Uterus (tissue), 4 donors: ENCODE results near the gene ARMS2. TPM values are rescaled to one million over a fixed set of nuclear protein-coding genes. Genes with fewer than 3 reads are reported as not detected.
A peak's percentile ranks its signal among the peaks of the same experiment; 100 is the strongest.

Experiments used
- DNase-seq, 2 donors: peaks; one replicate each; pipeline ENCODE4 v3.0.0-alpha.2; 2019 to 2020
- H3K27ac ChIP-seq, 2 donors: fragments of 200-600 bp; sonication (generic); 1 replicate in 1 of 2; 2 replicates in 1 of 2; pipeline ENCODE4 v1.5.1; 2016 to 2018
- H3K27me3 ChIP-seq, 2 donors: fragments of 200-600 bp; sonication (generic); one replicate each; pipeline ENCODE4 v1.5.1; 2018 to 2019; ENCODE audit warnings: control low read depth in 1 of 2
- H3K36me3 ChIP-seq, 2 donors: fragments of 200-600 bp; sonication (generic); one replicate each; pipeline ENCODE4 v1.5.1; 2019; ENCODE audit warnings: control low read depth in 1 of 2
- H3K4me1 ChIP-seq, 2 donors: fragments of 200-600 bp; sonication (generic); one replicate each; pipeline ENCODE4 v1.5.1; 2018 to 2019; ENCODE audit warnings: control low read depth in 1 of 2
- H3K4me3 ChIP-seq, 2 donors: fragments of 200-600 bp; sonication (generic); 1 replicate in 1 of 2; 2 replicates in 1 of 2; pipeline ENCODE4 v1.5.1; 2018 to 2019; ENCODE audit warnings: mild to moderate bottlenecking in 1 of 2
- H3K9me3 ChIP-seq, 2 donors: fragments of 200-600 bp; sonication (generic); one replicate each; pipeline ENCODE4 v1.5.1; 2019; ENCODE audit warnings: control low read depth in 1 of 2
- POLR2A ChIP-seq, 2 donors: fragments of 450-650 bp; IDR thresholded peaks; one replicate each; pipeline ENCODE4 v1.6.1; 2016; ENCODE audit warnings: antibody characterized with exemption in 2 of 2, mild to moderate bottlenecking in 1 of 2, moderate library complexity in 1 of 2
- intact Hi-C: fragments of 100-400 bp; cut with DNase I; formaldehyde crosslinking; loops from one replicate; pipeline ENCODE4 v1.15.1; 2023; ENCODE audit warnings: low total_unique reads
- total RNA-seq, 4 donors: library from RNA; depleted of rRNA in 3 of 4; stranded (reverse); fragments of >200 nt in 3 of 4; gene quantifications; one replicate each; pipeline versions ENCODE4 v1.1.0 to v1.2.4, GENCODE V29; 2014 to 2023
- TF ChIP-seq, protein P1 (sequence below), 4 experiments: fragments of 200-600 bp in 2 of 4; fragments of 450-650 bp in 2 of 4; sonication (generic) in 2 of 4; IDR thresholded peaks; one replicate each; pipeline ENCODE4 v1.5.1; 2016 to 2019; ENCODE audit warnings: antibody characterized with exemption in 4 of 4, mild to moderate bottlenecking in 2 of 4, moderate library complexity in 1 of 4
- donor health status: DM: yes; HTN: yes; CAD: no.

ARMS2 gene
- total RNA-seq, 4 donors from 2014 or later = not detected

- Histone ChIP-seq H3K27me3 (no peaks in the 10 kb centered on the region), H3K9me3 (no peaks in the 10 kb centered on the region), H3K4me3 (no peak overlapping the region), H3K36me3 (no peaks in the 10 kb centered on the region), H3K4me1 (peaks cover 0 to 7% of the 10 kb centered on the region in 2 donors), H3K27ac (no peak overlapping the region)
- intact Hi-C loops = no loop called here
- TF ChIP-seq, protein P1, sequence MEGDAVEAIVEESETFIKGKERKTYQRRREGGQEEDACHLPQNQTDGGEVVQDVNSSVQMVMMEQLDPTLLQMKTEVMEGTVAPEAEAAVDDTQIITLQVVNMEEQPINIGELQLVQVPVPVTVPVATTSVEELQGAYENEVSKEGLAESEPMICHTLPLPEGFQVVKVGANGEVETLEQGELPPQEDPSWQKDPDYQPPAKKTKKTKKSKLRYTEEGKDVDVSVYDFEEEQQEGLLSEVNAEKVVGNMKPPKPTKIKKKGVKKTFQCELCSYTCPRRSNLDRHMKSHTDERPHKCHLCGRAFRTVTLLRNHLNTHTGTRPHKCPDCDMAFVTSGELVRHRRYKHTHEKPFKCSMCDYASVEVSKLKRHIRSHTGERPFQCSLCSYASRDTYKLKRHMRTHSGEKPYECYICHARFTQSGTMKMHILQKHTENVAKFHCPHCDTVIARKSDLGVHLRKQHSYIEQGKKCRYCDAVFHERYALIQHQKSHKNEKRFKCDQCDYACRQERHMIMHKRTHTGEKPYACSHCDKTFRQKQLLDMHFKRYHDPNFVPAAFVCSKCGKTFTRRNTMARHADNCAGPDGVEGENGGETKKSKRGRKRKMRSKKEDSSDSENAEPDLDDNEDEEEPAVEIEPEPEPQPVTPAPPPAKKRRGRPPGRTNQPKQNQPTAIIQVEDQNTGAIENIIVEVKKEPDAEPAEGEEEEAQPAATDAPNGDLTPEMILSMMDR (IDR thresholded peaks at IDR 0.05) = no peak
- TF ChIP-seq POLR2A (IDR thresholded peaks at IDR 0.05) = no peak
- no peak for DNase-seq
These were observed 11.1 kb downstream of the ARMS2 start for GRCh38 chr10:122465401-122466040.

DNA sequence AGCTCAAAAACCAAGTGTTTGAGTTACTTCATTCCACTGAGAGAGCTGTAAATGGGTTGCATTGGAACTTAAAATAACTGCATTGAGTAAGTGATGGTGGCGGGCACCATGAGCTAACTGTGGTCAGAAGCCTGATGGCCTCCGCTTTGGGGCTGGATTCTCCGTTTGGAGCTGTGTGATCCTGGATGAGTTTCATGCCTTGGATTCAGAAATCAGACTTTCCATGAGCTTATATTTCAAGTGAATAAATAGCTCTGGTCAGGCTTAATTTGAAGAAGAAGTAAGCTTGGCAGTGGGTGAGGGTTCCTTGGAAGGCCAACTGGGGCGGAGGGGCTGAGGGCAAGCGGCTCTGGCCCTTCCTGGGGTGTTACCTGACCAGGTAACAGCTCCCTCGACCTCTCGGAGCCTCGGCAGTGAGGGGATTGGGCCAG lies 12.5 kb downstream of the ARMS2 start:
- Histone ChIP-seq H3K4me3 (no peak overlapping the region), H3K9me3 (no peaks in the 10 kb centered on the region), H3K27me3 (no peaks in the 10 kb centered on the region), H3K27ac (peak overlapping the region in 1 of 2 donors; percentile 80), H3K4me1 (peaks cover 0 to 7% of the 10 kb centered on the region in 2 donors), H3K36me3 (no peaks in the 10 kb centered on the region)
- intact Hi-C loops = no loop called here
- TF ChIP-seq POLR2A (IDR thresholded peaks at IDR 0.05) = no peak
- TF ChIP-seq, protein P1 (IDR thresholded peaks at IDR 0.05) = no peak
- DNase-seq = no peak

GRCh38 chr10:122467701-122468100 lies 13.2 kb downstream of the ARMS2 start:
- Histone ChIP-seq H3K4me1 (peaks cover 0 to 7% of the 10 kb centered on the region in 2 donors), H3K36me3 (no peaks in the 10 kb centered on the region), H3K27ac (peak overlapping the region; percentile 80 to 86), H3K27me3 (no peaks in the 10 kb centered on the region), H3K4me3 (no peak overlapping the region), H3K9me3 (no peaks in the 10 kb centered on the region)
- DNase-seq = no peak
- intact Hi-C loops = no loop called here
- no peak for TF ChIP-seq POLR2A (IDR thresholded peaks at IDR 0.05)
- TF ChIP-seq, protein P1 (IDR thresholded peaks at IDR 0.05) = no peak

GRCh38 chr10:122468307-122468925 lies 14.0 kb downstream of the ARMS2 start:
- H3K27ac ChIP-seq = peak overlapping the region; percentile 80 to 86
- H3K4me1 ChIP-seq = peaks cover 0 to 7% of the 10 kb centered on the region in 2 donors
- DNase-seq = no peak
- TF ChIP-seq POLR2A (IDR thresholded peaks at IDR 0.05) = no peak
- TF ChIP-seq, protein P1 (IDR thresholded peaks at IDR 0.05) = no peak
- no peak overlapping the region for H3K4me3 ChIP-seq
- H3K27me3 ChIP-seq = no peaks in the 10 kb centered on the region
- no peaks in the 10 kb centered on the region for H3K36me3 ChIP-seq
- intact Hi-C loops = no loop called here
- H3K9me3 ChIP-seq = no peaks in the 10 kb centered on the region
